ENCODE measurements around the gene LDAF1.
"Not testable (repeated sequence)": the region's sequence is repeated elsewhere in the genome, so short reads cannot be mapped to it uniquely, and the experiment has no call there.

The LDAF1 gene

GRCh38 chr16:21158208-21159110 is at the start of gene LDAF1:
Gene LDAF1, plus strand, starts transcription at chr16:21158674. Its CDS starts 2,509 bp downstream, at chr16:21161183.
- DNase-seq (ENCODE audit: extremely low read depth in 1 of 2, low read depth in 1 of 2) = peak; percentile 30 to 67

GRCh38 chr16:21115551-21115950 is 42.9 kb upstream of the LDAF1 start:
- DNase-seq (ENCODE audit: extremely low read depth in 1 of 2, low read depth in 1 of 2) = not testable (repeated sequence)

GRCh38 chr16:21116148-21116693 is 42.3 kb upstream of the LDAF1 start:
- DNase-seq (ENCODE audit: extremely low read depth in 1 of 2, low read depth in 1 of 2) = no peak

GRCh38 chr16:21117567-21117966 is 40.9 kb upstream of the LDAF1 start:
- no peak for DNase-seq (ENCODE audit: extremely low read depth in 1 of 2, low read depth in 1 of 2)

- no peak for DNase-seq (ENCODE audit: extremely low read depth in 1 of 2, low read depth in 1 of 2)
Measured at GRCh38 chr16:21120976-21121520, 37.4 kb upstream of the LDAF1 start.

- DNase-seq (ENCODE audit: extremely low read depth in 1 of 2, low read depth in 1 of 2) = no peak
Measured at GRCh38 chr16:21125191-21125590, 33.3 kb upstream of the LDAF1 start.

- no peak for DNase-seq (ENCODE audit: extremely low read depth in 1 of 2, low read depth in 1 of 2)
Measured at GRCh38 chr16:21126518-21126917, 32.0 kb upstream of the LDAF1 start.

GRCh38 chr16:21128991-21129390 is 29.5 kb upstream of the LDAF1 start:
- DNase-seq (ENCODE audit: extremely low read depth in 1 of 2, low read depth in 1 of 2) = no peak

- no peak for DNase-seq (ENCODE audit: extremely low read depth in 1 of 2, low read depth in 1 of 2)
Measured at GRCh38 chr16:21130811-21131210, 27.7 kb upstream of the LDAF1 start.

- DNase-seq (ENCODE audit: extremely low read depth in 1 of 2, low read depth in 1 of 2) = no peak
Measured at GRCh38 chr16:21134053-21134452, 24.4 kb upstream of the LDAF1 start.

- DNase-seq (ENCODE audit: extremely low read depth in 1 of 2, low read depth in 1 of 2) = no peak
Measured at GRCh38 chr16:21145738-21146137, 12.7 kb upstream of the LDAF1 start.

- no peak for DNase-seq (ENCODE audit: extremely low read depth in 1 of 2, low read depth in 1 of 2)
Measured at GRCh38 chr16:21150375-21151001, 8.0 kb upstream of the LDAF1 start, which contains the start of gene DNAH3. Gene DNAH3, minus strand, starts transcription at chr16:21150846. Its CDS starts 527 bp downstream, at chr16:21150319.

GRCh38 chr16:21152160-21153030 is 6.1 kb upstream of the LDAF1 start:
- DNase-seq (ENCODE audit: extremely low read depth in 1 of 2, low read depth in 1 of 2) = not testable (repeated sequence)

GRCh38 chr16:21153124-21153729 is 5.2 kb upstream of the LDAF1 start:
- DNase-seq (ENCODE audit: extremely low read depth in 1 of 2, low read depth in 1 of 2) = not testable (repeated sequence)

- DNase-seq (ENCODE audit: extremely low read depth in 1 of 2, low read depth in 1 of 2) = not testable (repeated sequence)
Measured at GRCh38 chr16:21156011-21156410, 2.5 kb upstream of the LDAF1 start.

- DNase-seq (ENCODE audit: extremely low read depth in 1 of 2, low read depth in 1 of 2) = no peak
Measured at GRCh38 chr16:21156767-21157467, 1.6 kb upstream of the LDAF1 start.

GRCh38 chr16:21157632-21158031 is 842 bp upstream of the LDAF1 start:
- DNase-seq (ENCODE audit: extremely low read depth in 1 of 2, low read depth in 1 of 2) = no peak

GRCh38 chr16:21159281-21159951 is 942 bp downstream of the LDAF1 start:
- DNase-seq (ENCODE audit: extremely low read depth in 1 of 2, low read depth in 1 of 2) = peak in 1 of 2 donors; percentile 1

GRCh38 chr16:21160276-21160675 is 1.8 kb downstream of the LDAF1 start:
- no peak for DNase-seq (ENCODE audit: extremely low read depth in 1 of 2, low read depth in 1 of 2)
